MM.1S (cell line): ENCODE measurements around the gene SPINT4.

Experiments
- CTCF ChIP-seq: fragments of 300-600 bp; sonication (generic); IDR thresholded peaks from 2 replicates; pipeline ENCODE4 v1.5.1; 2016; ENCODE audit warnings: antibody characterized with exemption, low read length, mixed read lengths
- EZH2 ChIP-seq: fragments of 300-600 bp; sonication (generic); optimal IDR thresholded peaks from 2 replicates; pipeline ENCODE3; 2017; ENCODE audit warnings: low read depth, mild to moderate bottlenecking, antibody characterized with exemption, low read length, mixed read lengths

- TF ChIP-seq CTCF (no peak), EZH2 (no peak)
These were observed 42.5 kb upstream of the SPINT4 start for GRCh38 chr20:45679650-45680049.
